ENCODE results near the gene TINAGL1. TPM values are rescaled to one million over a fixed set of nuclear protein-coding genes. Genes with fewer than 3 reads are reported as not detected.

Gene TINAGL1
- total RNA-seq, 4 donors from 2014 or later, result 152 to 368 (median 248) TPM

DNA sequence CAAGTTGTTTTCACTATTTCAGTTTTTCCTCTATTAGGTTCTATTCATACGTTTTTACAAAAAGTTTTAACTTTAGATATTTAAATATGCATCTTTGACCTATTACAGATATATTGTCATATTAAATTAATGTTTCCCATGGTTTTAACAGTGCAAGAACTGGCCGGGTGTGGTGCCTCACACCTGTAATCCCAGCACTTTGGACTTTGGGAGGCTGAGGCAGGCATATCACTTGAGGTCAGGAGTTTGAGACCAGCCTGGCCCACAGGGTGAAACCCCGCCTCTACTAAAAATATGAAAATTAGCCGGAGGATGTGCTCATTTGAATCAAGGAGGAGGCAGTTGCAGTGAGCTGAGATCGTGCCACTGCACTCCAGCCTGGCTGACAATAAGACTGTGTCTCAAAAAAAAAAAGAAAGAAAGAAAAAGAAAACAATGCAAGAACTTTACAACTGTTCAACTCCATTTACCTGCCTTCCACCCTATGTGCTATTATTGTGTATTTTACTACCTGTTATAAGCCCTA lies 19.8 kb upstream of the TINAGL1 start:
- H3K4me3 ChIP-seq, result no peak overlapping the region
- TF ChIP-seq POLR2AphosphoS5 (IDR thresholded peaks at IDR 0.05) (no peak), EP300 (IDR thresholded peaks at IDR 0.05) (no peak), POLR2A (IDR thresholded peaks at IDR 0.05) (no peak)
- TF ChIP-seq, protein P1, sequence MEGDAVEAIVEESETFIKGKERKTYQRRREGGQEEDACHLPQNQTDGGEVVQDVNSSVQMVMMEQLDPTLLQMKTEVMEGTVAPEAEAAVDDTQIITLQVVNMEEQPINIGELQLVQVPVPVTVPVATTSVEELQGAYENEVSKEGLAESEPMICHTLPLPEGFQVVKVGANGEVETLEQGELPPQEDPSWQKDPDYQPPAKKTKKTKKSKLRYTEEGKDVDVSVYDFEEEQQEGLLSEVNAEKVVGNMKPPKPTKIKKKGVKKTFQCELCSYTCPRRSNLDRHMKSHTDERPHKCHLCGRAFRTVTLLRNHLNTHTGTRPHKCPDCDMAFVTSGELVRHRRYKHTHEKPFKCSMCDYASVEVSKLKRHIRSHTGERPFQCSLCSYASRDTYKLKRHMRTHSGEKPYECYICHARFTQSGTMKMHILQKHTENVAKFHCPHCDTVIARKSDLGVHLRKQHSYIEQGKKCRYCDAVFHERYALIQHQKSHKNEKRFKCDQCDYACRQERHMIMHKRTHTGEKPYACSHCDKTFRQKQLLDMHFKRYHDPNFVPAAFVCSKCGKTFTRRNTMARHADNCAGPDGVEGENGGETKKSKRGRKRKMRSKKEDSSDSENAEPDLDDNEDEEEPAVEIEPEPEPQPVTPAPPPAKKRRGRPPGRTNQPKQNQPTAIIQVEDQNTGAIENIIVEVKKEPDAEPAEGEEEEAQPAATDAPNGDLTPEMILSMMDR (IDR thresholded peaks at IDR 0.05), result no peak
- no peaks in the 10 kb centered on the region for H3K36me3 ChIP-seq
- no peak for ATAC-seq
- no peak overlapping the region for H3K27ac ChIP-seq
- no peaks in the 10 kb centered on the region for H3K4me1 ChIP-seq
- peaks cover 61% of the 10 kb centered on the region for H3K27me3 ChIP-seq
- WGBS, 2 donors (ENCODE audit: low coverage in 1 of 2), result 73 to 80% methylated on average over 3 to 5 of the region's 5 CpGs
- H3K9me3 ChIP-seq, result peaks cover 0 to 13% (median 0%) of the 10 kb centered on the region in 3 donors

DNA sequence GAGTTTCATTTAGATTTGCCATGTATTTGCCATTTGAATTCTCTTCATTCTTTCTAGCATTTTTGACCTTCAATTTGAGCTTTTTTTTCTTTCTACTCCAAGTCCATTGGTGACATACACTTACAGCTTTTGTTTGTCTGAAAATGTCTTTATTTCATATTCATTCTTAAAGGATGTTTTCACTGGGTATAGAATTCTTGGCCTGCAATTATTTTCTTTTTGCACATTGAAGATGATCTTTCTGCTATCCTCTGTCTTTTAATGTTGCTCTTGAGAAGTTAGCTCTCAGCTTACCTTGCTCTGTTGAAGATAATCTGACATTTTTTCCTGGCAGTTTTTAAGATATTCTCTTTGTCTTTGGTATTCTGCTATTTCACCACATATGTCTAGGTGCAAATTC lies 16.6 kb upstream of the TINAGL1 start:
- Histone ChIP-seq H3K4me1 (peaks cover 0 to 11% (median 0%) of the 10 kb centered on the region in 3 donors), H3K27me3 (peaks cover 65% of the 10 kb centered on the region), H3K36me3 (no peaks in the 10 kb centered on the region), H3K4me3 (no peak overlapping the region), H3K27ac (no peak overlapping the region), H3K9me3 (peaks cover 0 to 13% (median 0%) of the 10 kb centered on the region in 3 donors)
- ATAC-seq, result no peak
- TF ChIP-seq EP300 (IDR thresholded peaks at IDR 0.05), result no peak
- no peak for TF ChIP-seq POLR2AphosphoS5 (IDR thresholded peaks at IDR 0.05)
- TF ChIP-seq, protein P1 (IDR thresholded peaks at IDR 0.05), result no peak
- no peak for TF ChIP-seq POLR2A (IDR thresholded peaks at IDR 0.05)

DNA sequence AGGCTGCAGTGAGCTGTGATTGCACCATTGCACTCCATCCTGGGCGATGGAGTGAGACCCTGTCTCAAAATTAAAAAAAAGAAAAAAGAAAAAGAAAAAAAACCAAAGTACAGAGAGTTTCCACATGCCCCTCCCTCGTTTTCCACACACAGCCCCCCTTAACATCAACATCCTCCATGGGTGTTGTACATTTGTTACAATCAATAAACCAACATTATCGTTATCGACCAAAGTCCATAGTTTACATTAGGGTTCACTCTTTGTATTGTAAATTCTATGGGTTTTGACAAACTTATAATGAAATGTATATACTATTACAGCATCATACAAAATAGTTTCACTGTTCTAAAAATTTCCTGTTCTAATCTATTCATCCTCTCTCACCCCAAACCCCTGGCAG lies 15.9 kb upstream of the TINAGL1 start:
- no peak overlapping the region for H3K4me3 ChIP-seq
- no peak overlapping the region for H3K27ac ChIP-seq
- no peak for ATAC-seq
- peaks cover 0 to 13% (median 0%) of the 10 kb centered on the region in 3 donors for H3K9me3 ChIP-seq
- 69 to 79% methylated on average over 4 of the region's 4 CpGs for WGBS, 2 donors (ENCODE audit: low coverage in 1 of 2)
- H3K27me3 ChIP-seq, result peaks cover 58% of the 10 kb centered on the region
- H3K36me3 ChIP-seq, result no peaks in the 10 kb centered on the region
- TF ChIP-seq POLR2A (IDR thresholded peaks at IDR 0.05) (no peak), EP300 (IDR thresholded peaks at IDR 0.05) (no peak), POLR2AphosphoS5 (IDR thresholded peaks at IDR 0.05) (no peak)
- TF ChIP-seq, protein P1 (IDR thresholded peaks at IDR 0.05), result no peak
- peaks cover 0 to 15% (median 0%) of the 10 kb centered on the region in 3 donors for H3K4me1 ChIP-seq

DNA sequence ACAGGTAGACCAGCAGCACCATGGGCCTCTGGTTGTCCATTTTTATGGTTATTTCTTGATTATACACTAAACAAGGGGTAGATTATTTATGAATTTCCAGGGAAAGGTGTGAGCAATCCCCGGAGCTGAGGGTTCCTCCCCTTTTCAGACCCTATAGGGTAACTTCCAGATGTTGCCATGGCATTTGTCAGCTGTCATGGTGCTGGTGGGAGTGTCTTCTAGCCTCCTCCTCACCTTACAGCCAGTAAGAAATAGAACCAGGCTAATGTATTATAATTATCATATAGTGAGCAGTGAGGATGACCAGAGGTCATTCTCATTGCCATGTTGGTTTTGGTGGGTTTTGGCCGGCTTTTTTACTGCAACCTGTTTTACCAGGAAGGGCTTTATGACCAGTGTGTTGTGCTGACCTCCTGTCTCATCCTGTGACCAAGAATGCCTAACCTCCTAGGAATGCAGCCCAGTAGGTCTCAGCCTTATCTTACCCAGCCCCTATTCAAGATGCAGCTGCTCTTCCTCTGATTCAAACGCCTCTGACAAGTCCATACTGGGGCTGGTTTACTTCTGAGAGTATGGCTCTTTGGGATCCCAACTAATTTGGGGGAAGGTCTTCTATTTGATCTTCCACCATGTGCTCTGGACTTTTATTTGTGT lies 13.5 kb upstream of the TINAGL1 start:
- TF ChIP-seq, protein P1 (IDR thresholded peaks at IDR 0.05), result no peak
- TF ChIP-seq POLR2AphosphoS5 (IDR thresholded peaks at IDR 0.05), result no peak
- TF ChIP-seq POLR2A (IDR thresholded peaks at IDR 0.05), result no peak
- no peak for TF ChIP-seq EP300 (IDR thresholded peaks at IDR 0.05)
- H3K4me3 ChIP-seq, result no peak overlapping the region
- H3K4me1 ChIP-seq, result peaks cover 0 to 15% (median 0%) of the 10 kb centered on the region in 3 donors
- H3K27me3 ChIP-seq, result peaks cover 41% of the 10 kb centered on the region
- no peak for ATAC-seq
- 41 to 43% methylated on average over 3 of the region's 3 CpGs for WGBS, 2 donors (ENCODE audit: low coverage in 1 of 2)
- no peaks in the 10 kb centered on the region for H3K36me3 ChIP-seq
- H3K27ac ChIP-seq, result no peak overlapping the region
- H3K9me3 ChIP-seq, result peaks cover 0 to 13% (median 0%) of the 10 kb centered on the region in 3 donors

DNA sequence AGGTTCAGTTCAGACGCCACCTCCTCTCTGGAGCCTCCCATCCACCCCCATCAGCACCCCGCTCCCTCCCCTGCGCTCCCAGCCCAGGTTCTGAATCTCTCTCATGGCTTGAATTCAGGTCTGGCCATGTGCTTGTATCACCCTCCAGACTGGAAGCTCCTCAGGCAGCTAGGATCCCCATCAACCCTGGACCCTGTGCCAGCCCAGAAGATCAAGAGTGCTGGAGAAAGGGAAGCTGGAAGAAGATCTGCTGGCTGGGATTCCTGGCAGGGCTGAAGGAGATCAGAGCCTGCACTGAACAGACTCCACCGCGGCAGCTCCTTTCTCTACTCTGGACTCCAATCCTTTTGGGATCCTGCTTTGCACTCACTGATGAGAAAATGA lies 11.7 kb upstream of the TINAGL1 start:
- peaks cover 0 to 15% (median 0%) of the 10 kb centered on the region in 3 donors for H3K4me1 ChIP-seq
- TF ChIP-seq POLR2A (IDR thresholded peaks at IDR 0.05), result no peak
- no peak for TF ChIP-seq EP300 (IDR thresholded peaks at IDR 0.05)
- no peak overlapping the region for H3K27ac ChIP-seq
- no peak for ATAC-seq
- 20 to 69% methylated on average over 1 to 5 of the region's 5 CpGs for WGBS, 2 donors (ENCODE audit: low coverage in 1 of 2)
- H3K27me3 ChIP-seq, result peaks cover 34% of the 10 kb centered on the region
- H3K4me3 ChIP-seq, result no peak overlapping the region
- H3K9me3 ChIP-seq, result peaks cover 0 to 9% (median 0%) of the 10 kb centered on the region in 3 donors
- no peaks in the 10 kb centered on the region for H3K36me3 ChIP-seq

All from gastroesophageal sphincter (tissue), 4 donors.